NT2/D1 (cell line): ENCODE results near the gene SNRNP35.
"Not testable (repeated sequence)": the region's sequence is repeated elsewhere in the genome, so short reads cannot be mapped to it uniquely, and the experiment has no call there.

Experiments used
- DNase-seq: peaks from one replicate; pipeline ENCODE4 v3.0.0-alpha.2; 2011; ENCODE audit warnings: low read depth, low spot score
- H3K27me3 ChIP-seq: 2 replicates; pipeline ENCODE4 v1.6.0; 2011; ENCODE audit warnings: mild to moderate bottlenecking; ENCODE audit not compliant: insufficient read length, insufficient read depth
- H3K36me3 ChIP-seq: 2 replicates; pipeline ENCODE4 v1.6.1; 2011; ENCODE audit warnings: mild to moderate bottlenecking, low read length, mixed read lengths; ENCODE audit not compliant: insufficient read depth, insufficient read length
- H3K4me1 ChIP-seq: 2 replicates; pipeline ENCODE4 v1.5.1; 2011; ENCODE audit not compliant: insufficient read depth, insufficient read length
- H3K4me3 ChIP-seq: 2 replicates; pipeline ENCODE4 v1.5.1; 2011; ENCODE audit warnings: low read depth; ENCODE audit not compliant: insufficient read length
- H3K9ac ChIP-seq: 2 replicates; pipeline ENCODE4 v1.6.0; 2011; ENCODE audit warnings: low read depth; ENCODE audit not compliant: insufficient read length
- H3K9me3 ChIP-seq: 2 replicates; pipeline ENCODE4 v1.5.1; 2011; ENCODE audit warnings: mild to moderate bottlenecking, low read length; ENCODE audit not compliant: insufficient read depth
- SUZ12 ChIP-seq: IDR thresholded peaks from 2 replicates; pipeline ENCODE4 v1.6.1; 2011; ENCODE audit not compliant: insufficient read length, insufficient read depth; ENCODE audit errors: extremely low read depth
- YY1 ChIP-seq: IDR thresholded peaks from 2 replicates; pipeline ENCODE4 v1.6.1; 2011; ENCODE audit not compliant: insufficient read length, insufficient read depth
- ZNF274 ChIP-seq: IDR thresholded peaks from 2 replicates; pipeline ENCODE4 v1.6.1; 2011; ENCODE audit warnings: mild to moderate bottlenecking, low read depth, low read length

Gene SNRNP35

GRCh38 chr12:123445388-123446332 is 12.3 kb upstream of the SNRNP35 start:
- TF ChIP-seq YY1 (no peak), ZNF274 (no peak), SUZ12 (no peak)
- Histone ChIP-seq H3K9me3 (no peaks in the 10 kb centered on the region), H3K4me3 (no peak overlapping the region), H3K27me3 (no peaks in the 10 kb centered on the region), H3K36me3 (no peaks in the 10 kb centered on the region), H3K9ac (no peak overlapping the region), H3K4me1 (peaks cover 2% of the 10 kb centered on the region)
- DNase-seq = peak; percentile 33

GRCh38 chr12:123446333-123446713 is 11.6 kb upstream of the SNRNP35 start:
- H3K4me1 ChIP-seq = peaks cover 2% of the 10 kb centered on the region
- no peak for DNase-seq
- no peaks in the 10 kb centered on the region for H3K36me3 ChIP-seq
- no peak overlapping the region for H3K4me3 ChIP-seq
- no peaks in the 10 kb centered on the region for H3K9me3 ChIP-seq
- TF ChIP-seq YY1 (no peak), SUZ12 (no peak), ZNF274 (no peak)
- H3K9ac ChIP-seq = no peak overlapping the region
- no peaks in the 10 kb centered on the region for H3K27me3 ChIP-seq

- Histone ChIP-seq H3K27me3 (no peaks in the 10 kb centered on the region), H3K4me1 (peaks cover 2% of the 10 kb centered on the region), H3K36me3 (no peaks in the 10 kb centered on the region), H3K4me3 (no peak overlapping the region), H3K9ac (no peak overlapping the region), H3K9me3 (no peaks in the 10 kb centered on the region)
- DNase-seq = no peak
- TF ChIP-seq YY1 = no peak
- no peak for TF ChIP-seq SUZ12
- TF ChIP-seq ZNF274 = no peak
These were observed 8.6 kb upstream of the SNRNP35 start for GRCh38 chr12:123449249-123449733.

GRCh38 chr12:123449856-123450255 is 8.1 kb upstream of the SNRNP35 start:
- Histone ChIP-seq H3K9ac (no peak overlapping the region), H3K9me3 (no peaks in the 10 kb centered on the region), H3K4me3 (no peak overlapping the region), H3K4me1 (peaks cover 2% of the 10 kb centered on the region), H3K27me3 (no peaks in the 10 kb centered on the region), H3K36me3 (no peaks in the 10 kb centered on the region)
- no peak for DNase-seq
- no peak for TF ChIP-seq YY1
- no peak for TF ChIP-seq SUZ12
- no peak for TF ChIP-seq ZNF274

GRCh38 chr12:123450636-123451035 is 7.3 kb upstream of the SNRNP35 start:
- Histone ChIP-seq H3K9me3 (no peaks in the 10 kb centered on the region), H3K4me1 (no peaks in the 10 kb centered on the region), H3K36me3 (no peaks in the 10 kb centered on the region), H3K9ac (no peak overlapping the region), H3K4me3 (no peak overlapping the region), H3K27me3 (no peaks in the 10 kb centered on the region)
- TF ChIP-seq YY1 = no peak
- TF ChIP-seq ZNF274 = no peak
- TF ChIP-seq SUZ12 = no peak
- DNase-seq = no peak

- not testable (repeated sequence) for H3K4me3 ChIP-seq, H3K36me3 ChIP-seq, DNase-seq, H3K27me3 ChIP-seq, H3K4me1 ChIP-seq, H3K9ac ChIP-seq, H3K9me3 ChIP-seq
These were observed 5.7 kb upstream of the SNRNP35 start for GRCh38 chr12:123452276-123452550.

- TF ChIP-seq YY1 (no peak), ZNF274 (no peak), SUZ12 (no peak)
- DNase-seq = no peak
- no peak overlapping the region for H3K4me3 ChIP-seq
These were observed 4.8 kb upstream of the SNRNP35 start for GRCh38 chr12:123453165-123453564.

GRCh38 chr12:123463174-123463573 is 5.2 kb downstream of the SNRNP35 start:
- H3K4me3 ChIP-seq, H3K9me3 ChIP-seq, H3K27me3 ChIP-seq, H3K4me1 ChIP-seq, H3K9ac ChIP-seq, DNase-seq: not testable (repeated sequence)
- H3K36me3 ChIP-seq = peaks cover 52% of the 10 kb centered on the region

More at GRCh38 chr12:123453165-123453564, 4.8 kb upstream of the SNRNP35 start:
- Histone ChIP-seq H3K9me3 (no peaks in the 10 kb centered on the region), H3K36me3 (no peaks in the 10 kb centered on the region), H3K27me3 (no peaks in the 10 kb centered on the region), H3K9ac (no peak overlapping the region), H3K4me1 (no peaks in the 10 kb centered on the region)
